ENCODE results near the gene RXRA. TPM values are rescaled to one million over a fixed set of nuclear protein-coding genes. Genes with fewer than 3 reads are reported as not detected.

The RXRA gene
- total RNA-seq, 1 donor from 2014 or later = 20.5 TPM

- DNase-seq = no peak
- H3K9me3 Mint-ChIP-seq (ENCODE audit: unreplicated experiment) = peaks cover 2% of the 10 kb centered on the region
- TF ChIP-seq CTCF (IDR thresholded peaks at IDR 0.05; ENCODE audit: partially characterized antibody, unreplicated experiment) = no peak
- peaks cover 2% of the 10 kb centered on the region for H3K4me1 Mint-ChIP-seq (ENCODE audit: low read depth, unreplicated experiment)
- no peak overlapping the region for H3K27ac Mint-ChIP-seq (ENCODE audit: unreplicated experiment)
- H3K36me3 Mint-ChIP-seq (ENCODE audit: unreplicated experiment) = no peaks in the 10 kb centered on the region
- H3K4me3 Mint-ChIP-seq (ENCODE audit: unreplicated experiment) = no peak overlapping the region
- peaks cover 8% of the 10 kb centered on the region for H3K27me3 Mint-ChIP-seq (ENCODE audit: unreplicated experiment)
Measured at GRCh38 chr9:134395002-134395517, 68.8 kb downstream of the RXRA start.

- Mint-ChIP-seq H3K27ac (ENCODE audit: unreplicated experiment) (no peak overlapping the region), H3K27me3 (ENCODE audit: unreplicated experiment) (peaks cover 8% of the 10 kb centered on the region), H3K4me3 (ENCODE audit: unreplicated experiment) (no peak overlapping the region), H3K9me3 (ENCODE audit: unreplicated experiment) (peaks cover 2% of the 10 kb centered on the region), H3K36me3 (ENCODE audit: unreplicated experiment) (no peaks in the 10 kb centered on the region), H3K4me1 (ENCODE audit: low read depth, unreplicated experiment) (peaks cover 2% of the 10 kb centered on the region)
- no peak for TF ChIP-seq CTCF (IDR thresholded peaks at IDR 0.05; ENCODE audit: partially characterized antibody, unreplicated experiment)
- no peak for DNase-seq
Measured at GRCh38 chr9:134395737-134396257, 69.5 kb downstream of the RXRA start.

- Mint-ChIP-seq H3K9me3 (ENCODE audit: unreplicated experiment) (peaks cover 2% of the 10 kb centered on the region), H3K4me1 (ENCODE audit: low read depth, unreplicated experiment) (peaks cover 2% of the 10 kb centered on the region), H3K36me3 (ENCODE audit: unreplicated experiment) (no peaks in the 10 kb centered on the region), H3K4me3 (ENCODE audit: unreplicated experiment) (no peak overlapping the region), H3K27ac (ENCODE audit: unreplicated experiment) (no peak overlapping the region), H3K27me3 (ENCODE audit: unreplicated experiment) (peaks cover 8% of the 10 kb centered on the region)
- TF ChIP-seq CTCF (IDR thresholded peaks at IDR 0.05; ENCODE audit: partially characterized antibody, unreplicated experiment) = no peak
- DNase-seq = no peak
Measured at GRCh38 chr9:134396258-134396742, 70.0 kb downstream of the RXRA start.

GRCh38 chr9:134396825-134397224, 70.6 kb downstream of the RXRA start:
- H3K4me3 Mint-ChIP-seq (ENCODE audit: unreplicated experiment) = no peak overlapping the region
- no peaks in the 10 kb centered on the region for H3K36me3 Mint-ChIP-seq (ENCODE audit: unreplicated experiment)
- peaks cover 2% of the 10 kb centered on the region for H3K4me1 Mint-ChIP-seq (ENCODE audit: low read depth, unreplicated experiment)
- H3K27ac Mint-ChIP-seq (ENCODE audit: unreplicated experiment) = no peak overlapping the region
- DNase-seq = no peak
- peaks cover 2% of the 10 kb centered on the region for H3K9me3 Mint-ChIP-seq (ENCODE audit: unreplicated experiment)
- TF ChIP-seq CTCF (IDR thresholded peaks at IDR 0.05; ENCODE audit: partially characterized antibody, unreplicated experiment) = no peak
- H3K27me3 Mint-ChIP-seq (ENCODE audit: unreplicated experiment) = peaks cover 8% of the 10 kb centered on the region

- Mint-ChIP-seq H3K4me3 (ENCODE audit: unreplicated experiment) (no peak overlapping the region), H3K4me1 (ENCODE audit: low read depth, unreplicated experiment) (no peaks in the 10 kb centered on the region), H3K36me3 (ENCODE audit: unreplicated experiment) (no peaks in the 10 kb centered on the region), H3K9me3 (ENCODE audit: unreplicated experiment) (peaks cover 2% of the 10 kb centered on the region), H3K27me3 (ENCODE audit: unreplicated experiment) (peaks cover 5% of the 10 kb centered on the region), H3K27ac (ENCODE audit: unreplicated experiment) (no peak overlapping the region)
- no peak for TF ChIP-seq CTCF (IDR thresholded peaks at IDR 0.05; ENCODE audit: partially characterized antibody, unreplicated experiment)
- DNase-seq = no peak
Measured at GRCh38 chr9:134398756-134399155, 72.5 kb downstream of the RXRA start.

All from glutamatergic neuron (in vitro differentiated cells).